Uterus (tissue), 4 donors: ENCODE results near the gene MCM3AP. TPM values are rescaled to one million over a fixed set of nuclear protein-coding genes. Genes with fewer than 3 reads are reported as not detected.

Experiments used
- DNase-seq, 2 donors: peaks; one replicate each; pipeline ENCODE4 v3.0.0-alpha.2; 2019 to 2020
- H3K27ac ChIP-seq, 2 donors: fragments of 200-600 bp; sonication (generic); 1 replicate in 1 of 2; 2 replicates in 1 of 2; pipeline ENCODE4 v1.5.1; 2016 to 2018
- H3K27me3 ChIP-seq, 2 donors: fragments of 200-600 bp; sonication (generic); one replicate each; pipeline ENCODE4 v1.5.1; 2018 to 2019; ENCODE audit warnings: control low read depth in 1 of 2
- H3K36me3 ChIP-seq, 2 donors: fragments of 200-600 bp; sonication (generic); one replicate each; pipeline ENCODE4 v1.5.1; 2019; ENCODE audit warnings: control low read depth in 1 of 2
- H3K4me1 ChIP-seq, 2 donors: fragments of 200-600 bp; sonication (generic); one replicate each; pipeline ENCODE4 v1.5.1; 2018 to 2019; ENCODE audit warnings: control low read depth in 1 of 2
- H3K4me3 ChIP-seq, 2 donors: fragments of 200-600 bp; sonication (generic); 1 replicate in 1 of 2; 2 replicates in 1 of 2; pipeline ENCODE4 v1.5.1; 2018 to 2019; ENCODE audit warnings: mild to moderate bottlenecking in 1 of 2
- H3K9me3 ChIP-seq, 2 donors: fragments of 200-600 bp; sonication (generic); one replicate each; pipeline ENCODE4 v1.5.1; 2019; ENCODE audit warnings: control low read depth in 1 of 2
- CTCF ChIP-seq, 4 experiments: fragments of 200-600 bp in 2 of 4; fragments of 450-650 bp in 2 of 4; sonication (generic) in 2 of 4; IDR thresholded peaks; one replicate each; pipeline ENCODE4 v1.5.1; 2016 to 2019; ENCODE audit warnings: antibody characterized with exemption in 4 of 4, mild to moderate bottlenecking in 2 of 4, moderate library complexity in 1 of 4
- POLR2A ChIP-seq, 2 donors: fragments of 450-650 bp; IDR thresholded peaks; one replicate each; pipeline ENCODE4 v1.6.1; 2016; ENCODE audit warnings: antibody characterized with exemption in 2 of 2, mild to moderate bottlenecking in 1 of 2, moderate library complexity in 1 of 2
- intact Hi-C: fragments of 100-400 bp; cut with DNase I; formaldehyde crosslinking; loops from one replicate; pipeline ENCODE4 v1.15.1; 2023; ENCODE audit warnings: low total_unique reads
- total RNA-seq, 4 donors: library from RNA; depleted of rRNA in 3 of 4; stranded (reverse); fragments of >200 nt in 3 of 4; gene quantifications; one replicate each; pipeline versions ENCODE4 v1.1.0 to v1.2.4, GENCODE V29; 2014 to 2023
- donor health status: DM: yes; HTN: yes; CAD: no.

MCM3AP gene
- total RNA-seq = 100 to 1,000 TPM in 2 of 4 donors, 10 to 100 TPM in 2; 24.1 to 128 (median 93.2) TPM

GRCh38 chr21:46285206-46285661 is at the start of gene MCM3AP:
Gene MCM3AP, minus strand, starts transcription at chr21:46285611. Its CDS starts 325 bp downstream, at chr21:46285286.
- intact Hi-C loops = no loop called here
- Histone ChIP-seq H3K36me3 (no peaks in the 10 kb centered on the region), H3K9me3 (no peaks in the 10 kb centered on the region), H3K27me3 (no peaks in the 10 kb centered on the region), H3K4me3 (peak within 1 kb of the TSS; percentile 77 to 80), H3K27ac (peak within 1 kb of the TSS; percentile 89 to 94), H3K4me1 (peaks cover 9 to 12% of the 10 kb centered on the region in 2 donors)
- no peak for DNase-seq
- TF ChIP-seq CTCF (IDR thresholded peaks at IDR 0.05) = no peak
- no peak for TF ChIP-seq POLR2A (IDR thresholded peaks at IDR 0.05)

- intact Hi-C loops = no loop called here
- no peaks in the 10 kb centered on the region for H3K9me3 ChIP-seq
Measured at GRCh38 chr21:46334351-46335140, 49.1 kb upstream of the MCM3AP start.

GRCh38 chr21:46329796-46330195 is 44.4 kb upstream of the MCM3AP start:
- no peaks in the 10 kb centered on the region for H3K9me3 ChIP-seq
- TF ChIP-seq POLR2A (IDR thresholded peaks at IDR 0.05) = no peak
- DNase-seq = no peak
- no peaks in the 10 kb centered on the region for H3K27me3 ChIP-seq
- intact Hi-C loops = no loop called here
- no peaks in the 10 kb centered on the region for H3K4me1 ChIP-seq
- no peak overlapping the region for H3K27ac ChIP-seq
- H3K4me3 ChIP-seq = no peak overlapping the region
- no peaks in the 10 kb centered on the region for H3K36me3 ChIP-seq

More at GRCh38 chr21:46334351-46335140, 49.1 kb upstream of the MCM3AP start:
- Histone ChIP-seq H3K27ac (no peak overlapping the region), H3K27me3 (no peaks in the 10 kb centered on the region), H3K4me1 (no peaks in the 10 kb centered on the region), H3K4me3 (no peak overlapping the region), H3K36me3 (no peaks in the 10 kb centered on the region)
- no peak for DNase-seq
- TF ChIP-seq POLR2A (IDR thresholded peaks at IDR 0.05) = no peak

GRCh38 chr21:46328151-46328550 is 42.7 kb upstream of the MCM3AP start:
- H3K27ac ChIP-seq = no peak overlapping the region
- no peaks in the 10 kb centered on the region for H3K27me3 ChIP-seq
- H3K9me3 ChIP-seq = no peaks in the 10 kb centered on the region
- no peak for TF ChIP-seq POLR2A (IDR thresholded peaks at IDR 0.05)
- TF ChIP-seq CTCF (IDR thresholded peaks at IDR 0.05) = no peak
- no peak overlapping the region for H3K4me3 ChIP-seq
- no peaks in the 10 kb centered on the region for H3K36me3 ChIP-seq
- no peak for DNase-seq
- peaks cover 0 to under 1% of the 10 kb centered on the region in 2 donors for H3K4me1 ChIP-seq
- intact Hi-C loops = no loop called here

- Histone ChIP-seq H3K27me3 (no peaks in the 10 kb centered on the region), H3K9me3 (no peaks in the 10 kb centered on the region), H3K36me3 (no peaks in the 10 kb centered on the region), H3K4me3 (no peak overlapping the region), H3K4me1 (peaks cover 0 to 5% of the 10 kb centered on the region in 2 donors), H3K27ac (no peak overlapping the region)
- TF ChIP-seq CTCF (IDR thresholded peaks at IDR 0.05) (no peak), POLR2A (IDR thresholded peaks at IDR 0.05) (no peak)
- intact Hi-C loops = no loop called here
- DNase-seq = no peak
Measured at GRCh38 chr21:46327711-46328110, 42.3 kb upstream of the MCM3AP start.

- Histone ChIP-seq H3K27ac (no peak overlapping the region), H3K36me3 (no peaks in the 10 kb centered on the region), H3K27me3 (no peaks in the 10 kb centered on the region), H3K9me3 (no peaks in the 10 kb centered on the region), H3K4me3 (no peak overlapping the region), H3K4me1 (peaks cover 0 to 9% of the 10 kb centered on the region in 2 donors)
- DNase-seq = no peak
- intact Hi-C loops = no loop called here
- TF ChIP-seq CTCF (IDR thresholded peaks at IDR 0.05) (no peak), POLR2A (IDR thresholded peaks at IDR 0.05) (no peak)
Measured at GRCh38 chr21:46326110-46326703, 40.8 kb upstream of the MCM3AP start.
